Transverse colon (tissue), 4 donors: ENCODE measurements around the gene MORC2.

Experiments used
- CTCF ChIP-seq, 5 experiments: fragments of 200-600 bp in 3 of 5; fragments of 450-650 bp in 2 of 5; sonication (generic) in 3 of 5; IDR thresholded peaks; 1 replicate in 2 of 5; 2 replicates in 3 of 5; pipeline ENCODE4 v1.5.1; 2016 to 2017; ENCODE audit warnings: antibody characterized with exemption in 5 of 5, inconsistent platforms in 3 of 5, mild to moderate bottlenecking in 2 of 5, moderate library complexity in 1 of 5
- EP300 ChIP-seq: sonication (generic); formaldehyde crosslinking; IDR thresholded peaks from one replicate; pipeline ENCODE4 v1.6.1; 2017; ENCODE audit warnings: antibody characterized with exemption, low read depth
- POLR2A ChIP-seq: fragments of 450-650 bp; IDR thresholded peaks from one replicate; pipeline ENCODE4 v1.6.1; 2016; ENCODE audit warnings: antibody characterized with exemption, mild to moderate bottlenecking, moderate library complexity
- POLR2AphosphoS5 ChIP-seq, 3 donors: sonication (generic); formaldehyde crosslinking; IDR thresholded peaks; one replicate each; pipeline ENCODE4 v1.6.1; 2016; ENCODE audit warnings: antibody characterized with exemption in 3 of 3

- no peak for TF ChIP-seq CTCF (IDR thresholded peaks at IDR 0.05)
- no peak for TF ChIP-seq POLR2A
- TF ChIP-seq POLR2AphosphoS5 (IDR thresholded peaks at IDR 0.05), result no peak
- no peak for TF ChIP-seq EP300
These were observed 59.3 kb downstream of the MORC2 start for GRCh38 chr22:30909306-30909705.
